Mesodermal cell (in vitro differentiated cells): ENCODE data around the gene YRDC.
"Not testable (repeated sequence)": the region's sequence is repeated elsewhere in the genome, so short reads cannot be mapped to it uniquely, and the experiment has no call there.

Experiments used
- H3K27ac ChIP-seq: 2 replicates; pipeline ENCODE4 v1.7.0; 2013; ENCODE audit warnings: mild to moderate bottlenecking, low read depth, low read length, moderate library complexity; ENCODE audit not compliant: severe bottlenecking
- H3K36me3 ChIP-seq: 2 replicates; pipeline ENCODE4 v1.7.1; 2013; ENCODE audit warnings: mild to moderate bottlenecking, low read length, moderate library complexity; ENCODE audit not compliant: control insufficient read depth, insufficient read depth
- H3K4me1 ChIP-seq: one replicate; pipeline ENCODE4 v1.7.1; 2013; ENCODE audit warnings: mild to moderate bottlenecking, low read length; ENCODE audit not compliant: insufficient read depth, control insufficient read depth, poor library complexity, severe bottlenecking
- H3K4me3 ChIP-seq: 2 replicates; pipeline ENCODE4 v1.7.0; 2013; ENCODE audit warnings: low read length, control low read depth, mild to moderate bottlenecking; ENCODE audit not compliant: insufficient read depth, poor library complexity, severe bottlenecking; ENCODE audit errors: extremely low read depth
- H3K9me3 ChIP-seq: 2 replicates; pipeline ENCODE4 v1.7.1; 2013; ENCODE audit warnings: mild to moderate bottlenecking, low read length, moderate library complexity; ENCODE audit not compliant: control insufficient read depth
- WGBS, 2 experiments: methylation state at CpG; one replicate each; pipeline ENCODE4 v1.1.5; 2013; ENCODE audit warnings: missing lambda C conversion rate in 2 of 2; ENCODE audit not compliant: insufficient coverage in 2 of 2; 5-methylcytosine and 5-hydroxymethylcytosine counted together

YRDC gene

GRCh38 chr1:37795340-37796125 lies 12.5 kb downstream of the YRDC start:
- Histone ChIP-seq H3K4me3 (no peak overlapping the region), H3K36me3 (peaks cover 4% of the 10 kb centered on the region), H3K9me3 (no peaks in the 10 kb centered on the region), H3K27ac (no peak overlapping the region), H3K4me1 (no peaks in the 10 kb centered on the region)
- WGBS, 2 experiments: 23 to 32% methylated on average over 19 to 20 of the region's 22 CpGs

DNA sequence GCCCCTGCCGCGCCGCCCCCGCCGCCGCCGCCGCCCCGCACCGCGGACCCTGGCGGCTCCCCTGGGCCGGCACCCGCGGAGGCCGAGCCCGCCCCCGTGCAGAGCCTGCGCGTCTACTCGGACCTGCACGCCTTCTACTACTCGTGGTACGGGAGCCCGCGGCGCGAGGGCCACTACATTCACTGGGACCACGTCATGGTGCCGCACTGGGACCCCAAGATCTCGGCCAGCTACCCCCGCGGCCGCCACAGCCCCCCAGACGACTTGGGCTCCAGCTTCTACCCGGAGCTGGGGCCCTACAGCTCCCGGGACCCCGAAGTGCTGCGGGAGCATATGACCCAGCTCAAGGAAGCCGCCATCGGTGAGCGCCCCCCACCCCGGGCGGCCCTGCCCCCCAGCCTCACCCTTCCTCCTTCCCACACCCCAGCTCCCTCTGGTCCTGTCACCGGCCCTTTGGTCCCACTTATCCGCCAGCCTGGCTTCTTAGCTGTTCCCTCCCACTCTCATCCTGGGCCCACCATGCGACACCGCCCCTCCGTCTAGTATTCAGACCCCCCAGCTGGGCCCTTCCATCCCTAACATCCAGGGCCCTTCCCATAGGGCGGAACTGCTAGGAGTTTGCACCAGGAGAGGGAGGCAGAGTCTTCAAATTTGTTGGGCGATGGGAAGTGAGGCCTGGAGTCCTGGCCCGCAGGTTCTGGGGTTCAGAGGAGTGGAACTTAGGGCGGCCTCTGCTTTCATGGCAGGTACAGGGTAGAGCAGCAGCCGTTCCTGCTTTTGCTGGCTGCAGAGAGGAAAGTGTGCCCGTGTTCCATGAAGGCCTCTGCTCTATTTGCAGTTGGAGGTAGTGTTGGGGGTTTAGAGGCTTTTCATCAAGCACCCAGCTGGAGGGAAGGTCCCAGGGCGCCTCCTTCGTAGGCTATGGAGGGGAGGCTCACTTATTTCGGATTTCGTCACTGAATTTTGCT lies 13.4 kb downstream of the YRDC start:
- Histone ChIP-seq H3K4me3 (no peak overlapping the region), H3K36me3 (peaks cover 2% of the 10 kb centered on the region), H3K4me1 (no peaks in the 10 kb centered on the region), H3K27ac (no peak overlapping the region), H3K9me3 (no peaks in the 10 kb centered on the region)
- WGBS, 2 experiments: 17 to 20% methylated on average over 43 to 46 of the region's 59 CpGs

DNA sequence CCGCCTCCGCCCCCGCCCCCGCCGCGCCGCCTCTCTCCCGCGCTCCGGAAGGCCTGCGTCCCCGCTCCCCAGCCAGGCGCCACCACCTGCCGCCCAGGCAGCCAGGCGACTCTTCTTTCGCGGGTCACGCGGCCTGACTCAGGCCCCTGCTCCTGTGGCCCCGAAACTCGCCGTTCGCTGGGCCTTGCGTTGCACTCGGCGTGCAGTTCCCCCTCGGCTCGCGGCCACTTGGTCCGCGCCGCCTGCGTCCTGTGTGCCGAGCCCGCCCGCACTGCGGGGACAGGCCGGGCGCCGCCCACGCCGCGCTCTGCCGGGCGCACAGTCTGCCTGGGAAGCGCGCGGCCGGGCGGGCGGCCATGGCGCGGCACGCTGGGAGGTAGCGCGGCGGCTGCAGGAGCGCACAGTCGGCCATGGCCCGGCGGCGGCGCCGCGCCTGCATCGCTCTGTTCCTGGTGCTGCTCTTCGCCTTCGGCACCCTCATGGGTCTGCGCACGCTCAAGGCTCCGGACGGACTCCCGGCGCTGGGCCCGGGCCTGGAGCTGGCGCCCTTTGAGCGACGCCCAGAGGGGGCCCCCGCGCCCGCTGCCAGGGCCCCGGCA lies 14.1 kb downstream of the YRDC start, which contains the start of gene MANEAL:
TSS of gene MANEAL (plus strand) at position 75 of the 599 bp plus-strand sequence. CDS start at position 411, 336 bp downstream.
- no peaks in the 10 kb centered on the region for H3K36me3 ChIP-seq
- no peaks in the 10 kb centered on the region for H3K4me1 ChIP-seq
- H3K27ac ChIP-seq: no peak within 1 kb of the TSS
- 0 to 1% methylated on average over 42 to 58 of the region's 82 CpGs for WGBS, 2 experiments
- no peaks in the 10 kb centered on the region for H3K9me3 ChIP-seq
- peak within 1 kb of the TSS; percentile 33 for H3K4me3 ChIP-seq

DNA sequence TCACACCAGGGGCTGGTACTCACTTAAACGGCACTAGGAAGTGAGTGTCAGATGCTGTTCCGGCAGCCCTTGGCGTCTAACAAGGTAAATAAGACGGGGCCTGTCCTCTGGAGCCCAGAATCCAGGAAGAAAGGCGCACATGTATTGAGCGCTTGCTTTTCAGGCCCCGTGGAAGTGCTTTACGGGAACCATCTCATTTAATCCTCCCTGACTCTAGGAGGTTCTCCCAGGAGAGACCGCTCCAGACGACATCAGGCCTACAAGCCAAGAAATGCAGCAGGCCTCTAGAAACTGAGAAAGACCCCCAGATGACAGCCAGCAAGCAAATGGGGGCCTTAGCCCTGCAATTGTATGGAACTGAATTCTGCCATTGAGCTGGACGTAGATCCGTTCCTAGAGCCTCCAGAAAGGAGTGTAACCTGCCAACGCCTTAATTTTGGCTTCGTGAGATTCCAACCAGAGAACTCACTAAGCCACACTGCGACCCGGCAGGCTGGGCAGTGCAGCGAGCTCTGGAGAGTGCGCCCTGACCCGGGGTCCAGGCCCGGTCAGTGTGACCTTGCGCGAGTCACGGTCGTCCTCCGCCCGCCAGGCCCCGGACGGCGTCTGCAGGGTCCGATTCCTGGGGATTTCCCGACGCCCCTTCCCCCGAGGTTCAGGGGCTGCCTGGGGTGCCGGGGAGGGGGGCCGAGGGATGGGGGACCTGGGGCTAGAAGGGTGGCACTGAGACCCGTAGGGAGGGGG lies 14.9 kb downstream of the YRDC start:
- no peaks in the 10 kb centered on the region for H3K9me3 ChIP-seq
- H3K4me1 ChIP-seq: no peaks in the 10 kb centered on the region
- H3K4me3 ChIP-seq: no peak overlapping the region
- no peak overlapping the region for H3K27ac ChIP-seq
- H3K36me3 ChIP-seq: no peaks in the 10 kb centered on the region
- WGBS, 2 experiments: 55 to 69% methylated on average over 20 to 27 of the region's 36 CpGs

GRCh38 chr1:37782491-37782890 lies 25.5 kb downstream of the YRDC start:
- no peaks in the 10 kb centered on the region for H3K4me1 ChIP-seq
- no peaks in the 10 kb centered on the region for H3K9me3 ChIP-seq
- H3K36me3 ChIP-seq: no peaks in the 10 kb centered on the region
- H3K4me3 ChIP-seq: no peak overlapping the region
- H3K27ac ChIP-seq: no peak overlapping the region
- 78 to 83% methylated on average over 12 to 13 of the region's 17 CpGs for WGBS, 2 experiments

- Histone ChIP-seq H3K27ac (no peak overlapping the region), H3K36me3 (no peaks in the 10 kb centered on the region), H3K4me1 (no peaks in the 10 kb centered on the region), H3K4me3 (no peak overlapping the region), H3K9me3 (no peaks in the 10 kb centered on the region)
- WGBS, 2 experiments: 80 to 83% methylated on average over 1 of the region's 3 CpGs
Observed at GRCh38 chr1:37778654-37779053, 29.4 kb downstream of the YRDC start.

- no peaks in the 10 kb centered on the region for H3K4me1 ChIP-seq
- no peak overlapping the region for H3K4me3 ChIP-seq
- no peak overlapping the region for H3K27ac ChIP-seq
- no peaks in the 10 kb centered on the region for H3K9me3 ChIP-seq
- no peaks in the 10 kb centered on the region for H3K36me3 ChIP-seq
- WGBS, 2 experiments: 37 to 83% methylated on average over 2 to 4 of the region's 4 CpGs
Observed at GRCh38 chr1:37776946-37777516, 31.0 kb downstream of the YRDC start.

DNA sequence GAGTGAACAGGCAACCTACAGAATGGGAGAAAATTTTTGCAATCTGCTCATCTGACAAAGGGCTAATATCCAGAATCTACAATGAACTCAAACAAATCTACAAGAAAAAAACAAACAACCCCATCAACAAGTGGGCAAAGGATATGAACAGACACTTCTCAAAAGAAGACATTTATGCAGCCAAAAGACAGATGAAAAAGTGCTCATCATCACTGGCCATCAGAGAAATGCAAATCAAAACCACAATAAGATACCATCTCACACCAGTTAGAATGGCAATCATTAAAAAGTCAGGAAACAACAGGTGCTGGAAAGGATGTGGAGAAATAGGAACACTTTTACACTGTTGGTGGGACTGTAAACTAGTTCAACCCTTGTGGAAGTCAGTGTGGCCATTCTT lies 36.6 kb downstream of the YRDC start:
- not testable (repeated sequence) for H3K27ac ChIP-seq, H3K4me1 ChIP-seq, H3K4me3 ChIP-seq, H3K36me3 ChIP-seq, H3K9me3 ChIP-seq

DNA sequence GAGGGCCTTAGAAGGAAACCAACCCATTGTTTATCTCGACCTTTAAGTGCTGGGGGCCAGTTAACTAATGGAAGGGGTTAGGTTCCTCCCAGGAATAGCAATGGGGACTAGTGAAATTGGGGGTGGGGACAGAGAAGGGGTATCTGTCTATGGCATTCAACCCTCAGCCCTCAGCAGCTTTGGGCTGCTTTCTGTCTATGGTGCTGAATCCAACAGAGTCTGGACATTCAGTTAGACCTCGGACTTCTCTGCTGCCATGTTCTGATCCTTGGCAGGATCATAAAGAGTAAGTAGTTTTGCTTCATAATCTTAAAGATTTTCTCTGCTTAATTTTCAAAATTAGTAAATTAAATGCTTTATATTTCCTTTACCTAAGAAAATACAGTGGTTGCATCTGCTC lies 40.5 kb downstream of the YRDC start:
- Histone ChIP-seq H3K36me3 (no peaks in the 10 kb centered on the region), H3K9me3 (no peaks in the 10 kb centered on the region), H3K27ac (no peak overlapping the region), H3K4me3 (no peak overlapping the region), H3K4me1 (no peaks in the 10 kb centered on the region)
- 13 to 17% methylated on average over 1 of the region's 2 CpGs for WGBS, 2 experiments
